RPMI8226 (cell line): Measurements from ENCODE around the gene NEO1.

Experiments used
- DNase-seq: peaks from one replicate; pipeline ENCODE4 v3.0.0-alpha.2; 2015

The NEO1 gene

DNA sequence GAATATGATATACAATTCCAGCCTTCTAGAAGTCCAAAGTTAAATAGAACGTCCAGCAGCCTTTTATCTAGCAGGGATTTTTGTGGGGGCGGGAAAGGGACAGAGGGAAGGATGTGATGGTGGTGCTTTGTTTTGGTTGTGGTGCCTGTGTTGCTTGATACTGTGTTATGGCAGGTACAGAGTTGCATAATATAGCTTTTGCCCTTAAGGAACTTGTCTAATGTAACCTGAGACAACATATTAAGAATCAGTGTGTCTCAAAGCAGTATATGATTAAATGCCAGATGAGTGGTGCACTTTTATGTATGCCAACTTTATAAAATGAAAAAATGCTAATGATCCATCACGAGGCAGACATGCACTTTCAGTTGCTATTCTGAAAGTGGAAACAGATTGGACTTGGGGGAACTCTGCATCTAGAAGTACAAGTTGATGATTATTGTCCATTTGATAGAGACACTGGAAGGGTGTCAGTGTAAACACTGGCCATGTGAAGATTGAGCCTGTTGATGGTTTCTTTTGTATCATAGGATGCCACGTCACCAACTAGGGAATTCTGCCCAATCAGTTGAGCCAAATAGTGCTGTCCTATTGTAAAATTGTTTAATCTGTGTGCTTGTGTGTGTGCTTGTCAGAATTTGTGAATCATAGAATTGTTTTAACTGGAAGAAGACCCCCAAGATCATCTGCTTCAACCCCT is 23.0 kb downstream of the NEO1 start:
- no peak for DNase-seq

DNA sequence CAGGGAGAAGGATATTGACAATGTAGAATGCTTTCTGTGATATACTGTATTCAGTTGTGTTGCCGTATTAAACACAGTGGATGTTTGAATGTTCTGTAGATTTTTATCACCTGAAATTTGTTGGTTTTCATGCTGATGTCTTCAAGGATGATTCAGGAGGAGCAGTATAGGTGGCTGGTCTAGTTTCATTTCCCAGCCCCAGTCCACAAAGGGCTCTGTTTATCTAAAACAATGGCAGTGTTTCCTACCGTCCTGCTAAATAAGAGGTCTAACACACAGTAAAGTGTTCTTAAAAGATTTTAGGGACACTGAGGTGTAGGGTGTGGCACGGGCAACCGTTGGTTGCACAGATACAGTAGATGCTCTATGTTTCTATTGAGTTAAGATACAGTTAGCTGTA is 26.0 kb downstream of the NEO1 start:
- DNase-seq: no peak

DNA sequence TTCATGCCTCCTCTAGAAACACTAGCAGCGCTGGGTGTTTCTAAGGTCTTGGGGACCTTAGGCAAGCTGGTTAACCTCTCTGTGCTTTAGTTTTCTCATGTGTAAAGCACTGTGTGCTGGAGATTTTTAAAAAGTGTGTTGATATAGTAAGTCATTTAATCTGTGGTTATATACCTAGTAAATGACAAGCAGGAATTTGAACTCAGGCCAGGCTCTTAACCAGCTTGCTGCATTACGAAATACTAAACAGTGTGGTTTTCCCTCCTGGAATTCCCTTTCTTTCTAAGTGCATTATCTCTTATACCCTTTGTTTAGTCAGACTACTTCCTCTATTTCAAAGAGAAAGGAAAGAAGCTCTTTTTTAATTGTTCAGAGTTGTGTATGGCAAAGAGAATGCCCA is 26.5 kb downstream of the NEO1 start:
- DNase-seq: no peak

DNA sequence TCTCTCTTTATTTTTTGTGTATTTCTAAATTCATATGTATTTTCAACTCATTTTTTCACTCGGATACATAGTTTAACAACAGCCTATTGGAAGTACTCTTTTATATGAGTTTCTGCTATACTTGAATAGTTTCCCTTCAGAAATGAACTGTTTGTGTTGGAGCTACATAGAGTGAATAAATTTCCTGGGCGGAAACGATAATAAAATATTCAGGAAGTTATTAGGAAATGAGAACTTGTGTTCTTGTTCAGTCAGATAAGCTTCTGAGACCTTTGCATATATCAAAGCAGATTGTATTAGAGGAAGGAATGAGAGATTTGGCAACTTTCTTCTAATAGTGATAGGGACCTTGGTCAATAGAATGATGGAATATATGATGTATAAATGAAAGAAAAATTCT is 27.3 kb downstream of the NEO1 start:
- DNase-seq: no peak

DNA sequence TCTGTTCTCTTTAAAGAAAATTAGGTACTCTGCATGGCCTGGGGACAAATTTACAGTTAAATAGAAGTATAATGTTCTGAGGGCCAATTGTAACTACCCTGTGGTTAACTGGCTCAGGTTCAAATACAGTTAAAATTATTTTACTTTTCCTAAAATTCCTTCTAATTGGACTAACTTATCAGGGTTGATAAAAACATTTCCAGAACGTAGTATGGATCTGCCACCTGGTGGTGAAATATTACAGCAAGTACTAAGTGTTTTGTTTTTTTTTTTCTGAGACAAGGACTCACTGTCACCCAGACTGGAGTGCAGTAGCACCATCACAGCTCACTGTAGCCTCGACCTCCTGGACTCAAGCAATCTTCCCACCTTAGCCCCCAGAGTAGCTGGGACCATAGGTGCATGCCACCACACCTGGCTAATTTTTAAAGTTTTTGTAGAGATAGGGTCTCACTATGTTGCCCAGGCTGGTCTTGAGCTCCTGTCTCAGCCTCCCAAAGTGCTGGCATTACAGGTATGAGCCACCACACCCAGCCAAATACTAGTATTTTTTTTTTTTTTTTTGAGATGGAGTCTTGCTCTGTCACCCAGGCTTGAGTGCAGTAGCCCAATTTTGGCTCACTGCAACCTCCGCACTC is 29.2 kb downstream of the NEO1 start:
- peak; percentile 53 for DNase-seq

DNA sequence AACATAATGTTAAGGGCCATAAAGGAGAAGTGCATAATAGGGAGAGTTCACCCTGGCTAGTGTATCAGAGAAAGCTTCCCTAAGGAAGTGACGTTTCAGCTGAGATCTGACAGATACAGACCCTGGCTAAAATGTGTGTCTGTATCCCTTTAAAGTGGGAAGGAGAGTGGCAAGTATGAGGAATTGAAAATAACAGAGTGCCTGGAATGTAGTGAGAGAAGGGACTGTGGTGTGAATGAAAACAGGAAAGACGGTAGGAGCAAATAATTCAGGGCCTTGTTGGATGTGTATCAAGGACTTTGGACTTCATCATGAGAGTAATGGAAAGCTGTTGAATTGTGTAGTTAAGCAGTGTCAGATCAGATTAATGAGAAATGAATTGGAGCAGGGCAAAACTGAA is 30.5 kb downstream of the NEO1 start:
- DNase-seq: no peak

DNA sequence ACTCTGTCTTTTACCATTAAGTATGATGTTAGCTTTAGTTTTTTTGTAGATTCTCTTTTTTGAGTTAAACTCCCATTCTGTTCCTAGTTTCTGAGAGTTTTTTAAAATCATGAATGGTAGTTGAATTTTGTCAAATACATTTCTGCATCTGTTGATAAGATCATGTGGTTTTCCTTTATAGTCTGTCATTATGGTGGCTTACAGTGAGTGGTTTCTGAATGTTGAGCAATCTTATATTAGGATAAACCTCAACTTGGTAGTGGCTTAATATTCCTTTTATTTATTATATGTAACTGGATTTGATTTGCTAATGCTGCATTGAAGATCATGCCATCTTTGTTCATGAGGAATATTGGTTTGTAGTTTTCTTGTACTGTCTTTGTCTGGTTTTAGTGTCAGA is 34.8 kb downstream of the NEO1 start:
- no peak for DNase-seq

DNA sequence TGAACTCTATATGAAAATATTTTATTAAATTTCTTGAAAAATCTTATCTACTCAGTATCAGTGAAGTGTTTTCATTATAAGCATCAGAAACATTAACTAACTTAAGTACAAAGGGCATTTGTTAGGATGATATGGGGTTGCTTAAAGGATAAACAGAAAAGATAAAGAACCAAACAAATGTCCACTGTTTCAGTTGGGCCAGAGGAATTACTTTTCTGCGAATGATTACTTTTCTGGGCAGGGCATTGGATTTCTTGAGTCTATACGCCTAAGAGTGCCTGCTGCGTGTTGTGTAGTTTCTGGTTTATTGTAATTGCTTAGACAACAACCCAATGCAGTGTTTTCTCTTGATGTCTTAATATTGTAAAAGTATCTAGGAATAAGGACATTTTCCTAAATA is 52.8 kb downstream of the NEO1 start:
- DNase-seq: no peak

DNA sequence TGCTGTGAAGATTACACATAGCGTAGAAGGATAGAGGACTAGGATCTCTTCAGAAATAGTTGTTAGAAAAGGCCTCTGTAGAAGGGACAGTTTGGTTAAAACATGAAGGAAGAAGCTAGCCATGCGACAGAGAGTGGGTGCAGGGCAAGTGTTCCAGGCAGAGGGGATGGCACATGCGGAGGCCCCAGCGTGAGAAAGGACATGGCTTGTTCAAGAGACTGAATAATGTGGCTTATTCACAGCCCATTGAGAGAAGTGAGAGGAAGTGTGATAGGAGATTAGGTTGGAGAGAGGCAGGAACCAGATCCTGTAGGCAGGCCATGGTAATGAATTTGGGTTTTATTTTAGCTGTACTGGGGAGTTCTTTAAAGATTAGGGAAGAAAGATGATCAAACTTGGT is 56.4 kb downstream of the NEO1 start:
- no peak for DNase-seq

DNA sequence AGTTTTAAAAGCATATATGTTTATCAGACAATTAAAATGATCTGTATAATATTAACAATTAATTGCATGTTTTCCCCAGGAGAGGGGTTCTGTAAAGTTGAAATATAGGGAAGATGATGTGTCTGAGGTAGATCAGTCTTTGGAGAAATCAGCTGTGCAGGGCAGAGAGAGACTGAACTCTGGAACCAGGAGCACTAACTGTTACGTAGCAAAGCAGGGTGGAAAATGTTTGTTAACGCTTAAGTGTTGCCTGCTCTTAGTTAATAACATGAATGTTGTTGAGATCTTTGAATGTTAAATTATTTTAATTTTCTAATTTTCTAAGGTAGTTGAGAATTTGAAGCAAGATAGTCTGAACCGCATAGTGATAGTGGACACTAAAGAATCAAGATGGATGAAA is 57.5 kb downstream of the NEO1 start:
- DNase-seq: no peak

DNA sequence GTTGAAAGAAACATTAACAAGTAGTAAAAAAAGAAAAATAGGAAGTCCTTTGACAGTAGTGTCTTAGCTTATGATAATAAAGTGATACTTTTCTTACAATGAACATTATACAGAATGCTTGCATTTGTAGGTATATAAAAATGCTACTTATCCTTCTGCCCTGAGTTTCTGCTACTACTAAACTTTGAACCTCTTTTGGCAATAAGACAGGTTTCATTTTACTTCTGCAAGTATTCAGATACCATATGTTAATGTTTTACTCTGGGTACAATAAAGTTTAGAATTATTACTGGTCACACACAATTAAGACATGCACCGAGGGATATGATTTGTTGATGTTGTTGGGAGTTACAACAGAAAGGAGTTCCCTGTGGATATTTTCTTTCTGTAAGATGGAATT is 57.9 kb downstream of the NEO1 start:
- DNase-seq: no peak

DNA sequence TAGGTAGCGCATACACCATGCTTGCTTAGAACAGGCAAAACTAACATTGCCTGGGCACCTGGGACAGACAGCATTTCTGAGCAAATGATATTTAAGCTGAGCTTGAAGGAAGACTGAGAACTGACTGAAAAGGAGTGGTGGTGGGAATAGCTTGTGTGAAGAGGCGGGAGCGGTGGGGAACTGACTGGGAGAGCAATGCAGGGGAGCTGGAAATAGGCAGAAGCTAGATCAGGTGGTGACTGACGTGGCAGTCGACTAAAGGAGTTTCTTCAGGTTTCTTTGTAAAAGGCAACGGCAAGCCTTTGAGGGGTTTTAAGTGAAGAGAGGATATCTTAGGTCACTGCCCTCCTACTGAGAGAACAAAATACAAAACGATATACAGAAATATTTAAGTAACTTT is 61.8 kb downstream of the NEO1 start:
- no peak for DNase-seq

DNA sequence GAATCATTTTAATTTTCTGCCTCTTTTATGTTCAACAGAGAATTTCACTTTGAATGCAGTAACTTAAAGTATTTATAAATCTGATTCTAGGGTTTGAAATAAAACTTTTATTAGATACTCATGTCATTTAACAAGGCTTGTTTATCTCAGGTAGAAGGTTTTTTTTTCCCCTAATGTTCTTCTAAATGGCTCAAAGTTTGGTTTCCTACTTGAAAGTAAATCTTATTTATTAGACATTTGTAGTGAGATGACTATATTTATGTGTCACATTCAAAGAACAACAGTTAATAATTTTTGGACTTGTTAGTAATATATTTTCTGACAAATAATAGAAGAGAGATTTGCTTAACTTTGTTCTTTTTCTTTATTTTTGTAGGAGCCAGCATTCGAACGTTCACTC is 63.9 kb downstream of the NEO1 start:
- no peak for DNase-seq

DNA sequence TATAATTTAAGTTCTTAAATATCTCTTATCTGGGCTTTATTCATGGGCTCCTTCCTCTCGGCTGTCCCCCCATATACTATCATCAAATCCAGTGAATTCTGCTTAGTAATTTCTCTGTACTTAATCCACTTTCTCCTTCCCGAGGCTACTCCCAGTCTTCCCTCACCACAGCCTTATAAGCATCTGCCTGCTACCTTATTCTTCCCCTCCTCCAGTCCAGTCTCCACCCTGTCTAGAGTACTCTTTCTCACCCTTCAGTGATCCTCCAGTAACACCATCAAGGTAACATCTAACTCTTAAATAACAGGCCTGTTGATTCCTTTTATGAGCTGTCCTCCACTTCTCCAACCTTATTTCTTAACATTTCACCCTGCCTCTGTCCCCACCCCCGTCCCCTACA is 65.8 kb downstream of the NEO1 start:
- DNase-seq: no peak

DNA sequence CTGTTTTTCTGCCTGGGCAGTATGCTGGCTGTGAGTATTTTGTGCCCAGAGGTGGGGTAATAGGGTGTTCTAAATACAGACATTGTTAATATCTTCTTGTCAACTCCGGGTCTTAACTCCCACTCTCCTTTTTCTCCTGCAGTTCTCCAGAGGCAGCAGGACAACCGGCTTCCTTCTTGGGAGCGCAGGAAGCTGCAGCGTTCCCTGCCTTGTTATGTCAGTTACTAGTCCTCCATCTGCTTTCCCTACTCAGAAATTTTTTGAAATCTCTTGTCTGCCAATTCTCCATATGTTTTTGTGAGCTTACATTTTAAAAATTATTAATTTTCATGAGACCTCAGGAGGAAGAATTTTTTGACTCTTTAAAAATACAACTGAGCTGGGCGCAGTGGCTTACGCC is 67.2 kb downstream of the NEO1 start:
- DNase-seq: no peak

DNA sequence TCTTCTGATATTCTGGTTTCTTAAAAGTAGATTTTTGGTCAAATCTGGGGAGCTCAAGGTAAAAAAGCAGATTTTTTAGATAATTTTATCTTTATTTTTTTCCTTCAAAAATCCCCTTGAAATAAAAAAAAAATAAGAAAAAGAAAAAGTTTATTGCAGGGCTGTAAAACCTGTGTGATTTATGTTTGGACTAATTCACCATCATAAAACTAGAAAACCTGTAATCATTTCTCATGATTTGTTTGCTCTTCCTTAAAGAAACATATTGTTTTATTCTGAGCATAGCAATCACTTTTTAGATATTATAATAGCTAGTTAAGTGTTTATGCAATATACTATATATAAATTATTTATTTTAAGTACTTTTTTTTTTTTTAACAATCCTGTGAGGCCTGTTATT is 68.0 kb downstream of the NEO1 start:
- no peak for DNase-seq

DNA sequence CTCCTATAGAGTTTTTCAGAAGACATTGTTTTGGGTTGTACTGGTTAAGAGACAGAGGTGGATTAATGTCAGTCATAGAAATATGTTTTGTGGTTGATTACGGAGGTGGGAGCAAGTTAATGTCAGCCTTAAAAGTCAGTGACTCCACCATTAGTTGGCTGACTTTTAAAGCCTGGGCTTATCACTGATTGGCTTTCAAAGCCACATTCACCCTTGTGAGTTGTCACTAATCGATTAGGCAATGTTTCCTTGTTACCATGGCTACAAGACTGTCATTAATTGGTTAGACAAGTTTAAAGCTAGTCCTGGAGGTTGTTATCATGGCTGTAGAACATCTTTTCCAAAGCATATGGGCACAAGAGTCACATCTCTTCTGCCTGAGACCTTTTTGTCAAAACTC is 73.0 kb downstream of the NEO1 start:
- no peak for DNase-seq

DNA sequence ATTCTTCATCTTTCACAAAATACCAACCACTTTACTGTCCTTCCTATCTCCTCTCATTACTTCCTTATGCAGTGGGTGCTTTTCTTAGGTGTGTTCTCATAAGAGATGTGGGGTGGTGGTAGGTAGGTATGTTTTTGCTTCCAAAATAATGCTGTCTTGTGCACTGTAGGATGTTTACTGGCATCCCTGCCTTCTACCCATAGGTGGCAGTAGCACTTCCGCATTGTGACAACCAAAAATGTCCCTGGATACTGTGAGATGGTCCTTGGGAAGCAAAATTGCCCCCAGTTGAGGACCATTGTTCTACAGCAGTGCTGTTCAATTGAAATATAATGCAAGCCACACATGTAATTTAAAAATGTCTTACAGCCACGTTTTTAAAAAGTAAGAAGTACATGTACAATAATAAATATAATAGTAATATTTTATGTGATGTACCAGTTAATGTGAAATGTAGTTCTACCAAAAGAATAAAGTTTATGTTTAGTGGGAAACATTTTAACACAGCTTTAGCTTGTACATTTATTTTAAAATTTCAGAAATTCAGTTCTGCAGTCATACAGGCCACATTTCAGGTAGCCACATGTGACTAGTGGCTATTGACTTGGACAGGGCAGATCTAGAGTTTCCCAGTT is 75.2 kb downstream of the NEO1 start:
- peak; percentile 29 for DNase-seq

DNA sequence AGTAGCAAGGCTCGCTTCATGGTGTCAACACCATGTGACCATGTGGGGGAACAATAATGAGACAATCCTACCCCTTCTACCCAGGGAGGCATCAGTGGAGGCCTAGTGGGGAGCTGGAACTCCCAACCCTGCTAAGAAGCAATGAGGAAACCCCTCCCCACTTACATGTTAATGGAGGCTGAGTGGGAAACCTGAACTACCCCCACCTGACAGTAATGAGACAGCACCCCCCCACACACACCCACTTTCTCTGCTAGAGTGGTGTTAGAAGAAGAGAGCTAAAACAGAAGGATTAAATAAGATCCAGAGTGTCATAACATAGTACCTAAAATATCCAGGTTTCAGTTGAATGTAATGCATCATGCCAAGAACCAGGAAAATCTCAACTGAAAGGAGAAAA is 78.6 kb downstream of the NEO1 start:
- DNase-seq: no peak

DNA sequence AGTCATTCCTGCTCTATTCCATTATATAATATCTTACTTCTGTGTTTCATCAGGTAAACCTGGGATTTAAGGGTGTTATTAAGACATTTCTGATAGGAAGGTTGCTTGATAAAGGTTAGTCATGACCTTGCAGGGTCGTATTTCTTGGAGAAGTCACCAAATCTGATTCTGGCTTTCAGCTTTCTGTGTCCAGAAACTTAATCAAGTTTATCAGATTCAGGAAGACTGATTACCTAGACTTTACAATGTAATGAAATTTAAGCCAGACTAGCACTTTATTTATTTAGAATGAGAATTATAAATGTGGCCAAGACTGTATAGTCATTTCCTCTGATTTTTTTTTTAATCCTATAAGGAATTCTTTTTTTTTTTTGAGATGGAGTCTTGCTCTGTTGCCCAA is 81.9 kb downstream of the NEO1 start:
- DNase-seq: no peak

DNA sequence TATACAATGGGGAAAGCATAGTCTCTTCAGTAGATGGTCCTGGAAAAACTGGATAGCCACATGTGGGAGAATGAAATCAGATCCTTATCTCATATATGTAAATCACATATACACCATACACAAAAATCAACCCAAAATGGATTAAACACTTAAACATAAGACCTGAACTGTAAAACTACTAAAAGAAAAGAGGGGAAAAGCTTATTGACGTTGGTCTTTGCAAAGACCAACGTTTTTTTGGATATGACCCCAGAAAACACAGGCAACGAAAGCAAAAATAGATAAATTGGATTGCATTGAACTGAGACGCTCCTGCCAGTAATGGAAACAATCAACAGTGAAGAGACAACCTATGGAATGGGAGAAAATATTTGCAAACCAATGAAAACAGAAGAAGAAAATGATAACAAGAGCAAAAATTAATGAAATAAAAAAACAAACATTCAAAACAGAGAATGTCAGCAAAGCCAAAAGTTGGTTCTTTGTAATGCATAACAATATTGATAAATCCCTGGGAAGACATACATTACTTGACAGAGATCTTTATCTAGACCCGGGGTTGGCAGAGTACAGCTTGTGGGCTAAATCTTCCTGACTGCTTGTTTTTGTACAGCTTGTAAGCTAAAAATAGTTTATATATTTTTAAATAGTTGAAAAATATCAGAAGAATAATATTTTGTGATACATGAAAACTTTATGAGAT is 86.9 kb downstream of the NEO1 start:
- no peak for DNase-seq

DNA sequence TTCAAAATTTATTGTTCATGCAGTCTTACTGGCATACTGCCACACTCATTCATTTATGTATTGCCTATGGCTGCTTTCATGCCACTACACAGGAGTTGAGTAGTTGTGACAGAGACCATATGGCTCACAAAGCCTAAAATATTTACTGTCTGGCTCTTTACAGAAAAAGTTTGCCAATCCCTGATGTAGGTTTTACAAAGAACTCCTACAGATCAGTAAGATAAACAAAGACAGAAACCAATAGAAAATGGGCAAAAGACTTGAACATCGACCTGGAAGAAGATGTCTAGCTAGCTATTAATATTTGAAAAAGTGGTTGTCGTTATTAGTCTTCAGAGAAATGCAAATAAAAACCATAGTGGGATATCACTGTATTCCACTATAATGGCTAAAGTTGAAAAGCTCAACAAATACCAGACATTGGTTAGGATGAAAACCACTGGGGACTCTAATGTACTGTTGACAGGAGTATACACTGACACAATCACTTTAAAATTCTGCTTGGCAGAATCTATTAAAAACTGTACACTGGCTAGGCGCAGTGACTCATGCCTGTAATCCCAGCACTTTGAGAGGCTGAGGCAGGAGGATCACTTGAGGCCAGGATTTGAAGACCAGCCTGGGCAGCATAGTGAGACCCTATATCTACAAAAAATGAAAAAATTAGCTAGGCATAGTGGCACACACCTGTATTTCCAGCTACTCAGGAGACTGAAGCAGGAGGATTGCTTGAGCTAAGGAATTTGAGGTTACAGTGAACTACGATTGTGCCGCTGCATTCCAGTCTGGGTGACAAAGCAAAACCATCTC is 87.7 kb downstream of the NEO1 start:
- no peak for DNase-seq

DNA sequence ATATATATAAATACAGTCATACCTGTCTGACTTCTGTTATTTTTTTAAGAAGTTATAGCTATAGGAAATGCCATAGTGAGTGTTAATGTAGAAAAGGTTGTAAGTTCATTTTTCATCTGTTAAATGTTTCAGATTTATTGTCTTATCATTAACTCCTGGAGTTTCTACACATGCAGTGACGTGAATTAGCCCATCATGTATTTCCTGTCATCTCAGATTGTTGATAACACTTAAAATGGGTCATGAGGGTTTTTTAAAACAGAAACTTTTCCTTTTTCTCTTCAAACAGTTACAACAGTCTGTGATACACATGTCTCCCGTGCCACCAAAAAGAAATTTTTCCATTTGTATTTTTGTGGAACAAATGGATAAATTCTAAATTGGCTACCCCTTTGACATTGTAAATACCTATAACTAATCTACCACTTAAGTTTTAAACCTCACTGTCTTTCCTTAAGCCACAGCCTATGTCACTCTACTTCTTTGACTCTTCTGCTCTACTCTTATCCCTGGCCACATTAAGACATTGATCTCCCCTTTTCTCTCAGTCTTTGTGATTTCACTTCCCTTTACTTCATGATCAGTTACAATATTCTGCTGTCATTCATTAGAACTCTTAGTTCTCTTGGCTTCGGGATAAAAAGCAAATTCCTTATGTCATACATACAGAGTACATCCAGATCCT is 89.1 kb downstream of the NEO1 start:
- DNase-seq: no peak
